Transverse colon (tissue), 4 donors: Measurements from ENCODE around the gene GREM2.

ENCODE experiments used
- EP300 ChIP-seq: sonication (generic); formaldehyde crosslinking; IDR thresholded peaks from one replicate; pipeline ENCODE4 v1.6.1; 2017; ENCODE audit warnings: antibody characterized with exemption, low read depth
- POLR2A ChIP-seq: fragments of 450-650 bp; IDR thresholded peaks from one replicate; pipeline ENCODE4 v1.6.1; 2016; ENCODE audit warnings: antibody characterized with exemption, mild to moderate bottlenecking, moderate library complexity
- POLR2AphosphoS5 ChIP-seq, 3 donors: sonication (generic); formaldehyde crosslinking; IDR thresholded peaks; one replicate each; pipeline ENCODE4 v1.6.1; 2016; ENCODE audit warnings: antibody characterized with exemption in 3 of 3
- TF ChIP-seq, protein P1 (sequence below), 5 experiments: fragments of 200-600 bp in 3 of 5; fragments of 450-650 bp in 2 of 5; sonication (generic) in 3 of 5; IDR thresholded peaks; 1 replicate in 2 of 5; 2 replicates in 3 of 5; pipeline ENCODE4 v1.5.1; 2016 to 2017; ENCODE audit warnings: antibody characterized with exemption in 5 of 5, inconsistent platforms in 3 of 5, mild to moderate bottlenecking in 2 of 5, moderate library complexity in 1 of 5

- TF ChIP-seq, protein P1, sequence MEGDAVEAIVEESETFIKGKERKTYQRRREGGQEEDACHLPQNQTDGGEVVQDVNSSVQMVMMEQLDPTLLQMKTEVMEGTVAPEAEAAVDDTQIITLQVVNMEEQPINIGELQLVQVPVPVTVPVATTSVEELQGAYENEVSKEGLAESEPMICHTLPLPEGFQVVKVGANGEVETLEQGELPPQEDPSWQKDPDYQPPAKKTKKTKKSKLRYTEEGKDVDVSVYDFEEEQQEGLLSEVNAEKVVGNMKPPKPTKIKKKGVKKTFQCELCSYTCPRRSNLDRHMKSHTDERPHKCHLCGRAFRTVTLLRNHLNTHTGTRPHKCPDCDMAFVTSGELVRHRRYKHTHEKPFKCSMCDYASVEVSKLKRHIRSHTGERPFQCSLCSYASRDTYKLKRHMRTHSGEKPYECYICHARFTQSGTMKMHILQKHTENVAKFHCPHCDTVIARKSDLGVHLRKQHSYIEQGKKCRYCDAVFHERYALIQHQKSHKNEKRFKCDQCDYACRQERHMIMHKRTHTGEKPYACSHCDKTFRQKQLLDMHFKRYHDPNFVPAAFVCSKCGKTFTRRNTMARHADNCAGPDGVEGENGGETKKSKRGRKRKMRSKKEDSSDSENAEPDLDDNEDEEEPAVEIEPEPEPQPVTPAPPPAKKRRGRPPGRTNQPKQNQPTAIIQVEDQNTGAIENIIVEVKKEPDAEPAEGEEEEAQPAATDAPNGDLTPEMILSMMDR (IDR thresholded peaks at IDR 0.05), result no peak
- no peak for TF ChIP-seq POLR2A
- no peak for TF ChIP-seq POLR2AphosphoS5 (IDR thresholded peaks at IDR 0.05)
- TF ChIP-seq EP300, result no peak
These were observed 147.9 kb downstream of the GREM2 start for GRCh38 chr1:240464099-240464498.
